GM21515 (cell line): ENCODE results near the gene NADK2.
"Not testable (repeated sequence)": the region's sequence is repeated elsewhere in the genome, so short reads cannot be mapped to it uniquely, and the experiment has no call there.

Experiments
- ATAC-seq: cut with Tn5 transposase; IDR thresholded peaks from one replicate; pipeline ENCODE4 v1.9.1; 2021; ENCODE audit not compliant: unreplicated experiment

Gene NADK2

GRCh38 chr5:36208786-36209185, 32.9 kb downstream of the NADK2 start:
- no peak for ATAC-seq

- no peak for ATAC-seq
Measured at GRCh38 chr5:36206913-36207312, 34.8 kb downstream of the NADK2 start.

GRCh38 chr5:36205329-36205728, 36.4 kb downstream of the NADK2 start:
- ATAC-seq = no peak

- no peak for ATAC-seq
Measured at GRCh38 chr5:36202521-36202961, 39.2 kb downstream of the NADK2 start.

- no peak for ATAC-seq
Measured at GRCh38 chr5:36200513-36200912, 41.2 kb downstream of the NADK2 start.

- no peak for ATAC-seq
Measured at GRCh38 chr5:36199620-36200019, 42.1 kb downstream of the NADK2 start.

GRCh38 chr5:36198783-36199182, 42.9 kb downstream of the NADK2 start:
- not testable (repeated sequence) for ATAC-seq

- ATAC-seq = no peak
Measured at GRCh38 chr5:36198281-36198680, 43.4 kb downstream of the NADK2 start.

- no peak for ATAC-seq
Measured at GRCh38 chr5:36193746-36194145, 48.0 kb downstream of the NADK2 start.

GRCh38 chr5:36184408-36184807, 57.3 kb downstream of the NADK2 start:
- ATAC-seq = not testable (repeated sequence)

GRCh38 chr5:36181774-36182173, 60.0 kb downstream of the NADK2 start:
- ATAC-seq = no peak

GRCh38 chr5:36180556-36181350, 61.0 kb downstream of the NADK2 start:
- ATAC-seq = no peak

GRCh38 chr5:36179950-36180349, 61.8 kb downstream of the NADK2 start:
- ATAC-seq = no peak

GRCh38 chr5:36178524-36178890, 63.2 kb downstream of the NADK2 start:
- ATAC-seq = no peak

- ATAC-seq = no peak
Measured at GRCh38 chr5:36177715-36178523, 63.8 kb downstream of the NADK2 start.

GRCh38 chr5:36177154-36177553, 64.6 kb downstream of the NADK2 start:
- peak; percentile 95 for ATAC-seq

GRCh38 chr5:36175043-36175442, 66.7 kb downstream of the NADK2 start:
- no peak for ATAC-seq

GRCh38 chr5:36174119-36174518, 67.6 kb downstream of the NADK2 start:
- ATAC-seq = no peak

GRCh38 chr5:36173426-36173825, 68.3 kb downstream of the NADK2 start:
- no peak for ATAC-seq

GRCh38 chr5:36172599-36172998, 69.1 kb downstream of the NADK2 start:
- ATAC-seq = no peak

- no peak for ATAC-seq
Measured at GRCh38 chr5:36170832-36171424, 70.8 kb downstream of the NADK2 start.

GRCh38 chr5:36168737-36169136, 73.0 kb downstream of the NADK2 start:
- ATAC-seq = no peak
